ENCODE measurements around the gene MRC1.

GRCh38 chr10:17907641-17908040 is 98.5 kb downstream of the MRC1 start:
- TF ChIP-seq YY1 (IDR thresholded peaks at IDR 0.05; ENCODE audit: insufficient read depth, insufficient read length) (no peak), SUZ12 (IDR thresholded peaks at IDR 0.05; ENCODE audit: extremely low read depth, insufficient read depth, insufficient read length) (no peak)
